ENCODE results near the gene SLX9.

The SLX9 gene

GRCh38 chr21:44930543-44930981 lies 9.3 kb upstream of the SLX9 start:
- no peak for DNase-seq (ENCODE audit: low read depth)

DNA sequence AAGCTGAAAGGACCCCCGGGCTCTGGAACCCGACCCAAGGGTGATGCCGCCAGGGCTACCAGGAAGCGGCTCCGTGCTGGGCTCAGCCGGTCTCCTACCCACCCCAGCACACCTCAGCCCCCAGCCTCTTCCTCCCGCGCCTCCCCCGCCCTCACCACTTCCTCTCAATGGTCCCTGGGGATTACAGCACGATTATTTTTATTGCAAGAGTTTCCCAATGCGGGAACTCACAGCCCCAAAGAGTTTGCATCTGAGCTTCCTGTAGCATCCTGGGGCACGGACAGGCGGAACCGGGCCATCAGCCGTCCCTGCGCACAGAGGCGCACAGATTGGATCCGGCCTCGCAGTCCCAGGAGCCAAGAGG lies 8.7 kb upstream of the SLX9 start:
- DNase-seq (ENCODE audit: low read depth), result no peak

GRCh38 chr21:44931501-44932407 lies 8.1 kb upstream of the SLX9 start:
- no peak for DNase-seq (ENCODE audit: low read depth)

DNA sequence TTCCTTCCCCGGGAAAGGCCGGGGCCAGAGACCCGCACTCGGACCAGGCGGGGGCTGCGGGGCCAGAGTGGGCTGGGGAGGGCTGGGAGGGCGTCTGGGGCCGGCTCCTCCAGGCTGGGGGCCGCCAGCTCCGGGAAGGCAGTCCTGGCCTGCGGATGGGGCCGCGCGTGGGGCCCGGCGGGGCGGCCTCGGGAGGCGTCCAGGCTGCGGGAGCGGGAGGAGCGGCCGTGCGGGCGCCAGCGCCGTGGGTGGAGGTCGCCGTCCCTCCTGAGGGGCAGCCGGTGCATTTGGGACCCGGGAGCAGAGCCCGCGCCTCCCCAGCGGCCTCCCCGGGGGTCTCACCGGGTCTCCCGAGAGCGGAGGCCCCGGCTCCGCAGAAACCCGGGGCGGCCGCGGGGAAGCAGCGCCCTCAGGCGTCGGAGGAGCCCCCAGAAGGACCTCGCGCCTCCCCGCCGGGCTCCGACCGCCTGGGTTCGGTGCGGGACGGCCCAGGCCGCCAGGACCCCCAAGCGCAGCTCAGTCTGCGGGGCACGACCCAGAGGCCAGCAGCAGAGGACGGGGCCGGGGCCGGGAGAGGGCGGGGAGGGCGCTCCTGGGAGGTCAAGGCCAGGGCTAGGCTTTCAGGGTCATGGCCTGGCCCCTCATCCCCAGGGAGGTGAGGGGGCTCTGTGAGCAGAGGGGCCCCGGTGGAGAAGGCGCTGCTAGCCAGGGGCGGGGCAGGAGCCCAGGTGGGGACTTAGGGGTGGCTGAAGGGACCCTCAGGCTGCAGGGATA lies 7.2 kb upstream of the SLX9 start:
- DNase-seq (ENCODE audit: low read depth), result no peak

DNA sequence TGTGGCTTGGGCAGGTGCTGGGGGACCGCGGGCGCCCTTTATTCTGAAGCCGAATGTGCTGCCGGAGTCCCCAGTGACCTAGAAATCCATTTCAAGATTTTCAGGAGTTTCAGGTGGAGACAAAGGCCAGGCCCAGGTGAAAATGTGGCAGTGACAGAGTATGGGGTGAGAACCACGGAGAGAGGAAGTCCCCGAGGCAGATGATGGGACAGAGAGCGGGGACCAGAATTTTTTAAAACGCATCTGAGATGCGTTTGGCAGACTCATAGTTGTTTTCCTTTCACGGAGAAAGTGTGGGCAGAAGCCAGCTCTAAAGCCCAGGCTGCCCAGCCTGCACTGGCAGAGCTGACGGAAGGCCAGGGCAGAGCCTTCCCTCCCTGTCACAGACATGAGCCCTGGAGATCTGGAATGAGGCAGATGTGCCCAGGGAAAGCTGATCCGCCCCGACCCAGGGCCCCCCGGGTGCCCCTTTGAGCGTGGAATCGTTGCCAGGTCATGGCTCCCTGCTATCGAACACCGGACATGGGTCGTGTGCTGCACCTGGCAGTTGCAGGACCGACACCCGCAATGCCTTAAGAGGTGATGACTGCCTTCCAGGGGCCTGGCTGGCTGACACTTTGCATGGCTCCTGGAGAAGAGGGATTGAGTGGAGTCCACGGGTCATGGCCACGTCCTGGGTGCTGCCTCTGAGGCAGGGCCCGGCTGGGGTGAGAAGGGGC lies 6.5 kb upstream of the SLX9 start:
- DNase-seq (ENCODE audit: low read depth), result no peak

GRCh38 chr21:44933918-44934260 lies 5.9 kb upstream of the SLX9 start:
- DNase-seq (ENCODE audit: low read depth), result no peak

DNA sequence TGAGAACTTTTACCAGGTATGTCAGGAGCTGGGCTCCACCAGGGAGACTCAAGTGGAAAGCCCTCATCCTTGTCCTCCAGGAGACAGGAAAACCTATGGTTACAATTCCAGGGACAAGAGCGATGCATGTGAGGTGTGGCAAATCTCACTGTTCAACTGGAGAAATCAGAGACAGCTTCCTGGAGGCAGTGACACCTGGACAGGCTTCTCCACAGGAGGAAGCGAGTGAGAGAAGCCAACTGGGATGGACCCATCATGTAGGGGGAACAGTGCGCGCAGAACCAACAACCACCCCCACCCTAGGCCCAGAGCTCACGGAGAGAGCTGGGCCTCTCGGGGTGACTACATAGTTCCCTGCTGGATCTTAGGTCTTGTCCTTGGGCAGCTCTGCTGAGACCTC lies 5.6 kb upstream of the SLX9 start:
- DNase-seq (ENCODE audit: low read depth), result no peak

GRCh38 chr21:44934797-44935532 lies 4.9 kb upstream of the SLX9 start:
- no peak for DNase-seq (ENCODE audit: low read depth)

DNA sequence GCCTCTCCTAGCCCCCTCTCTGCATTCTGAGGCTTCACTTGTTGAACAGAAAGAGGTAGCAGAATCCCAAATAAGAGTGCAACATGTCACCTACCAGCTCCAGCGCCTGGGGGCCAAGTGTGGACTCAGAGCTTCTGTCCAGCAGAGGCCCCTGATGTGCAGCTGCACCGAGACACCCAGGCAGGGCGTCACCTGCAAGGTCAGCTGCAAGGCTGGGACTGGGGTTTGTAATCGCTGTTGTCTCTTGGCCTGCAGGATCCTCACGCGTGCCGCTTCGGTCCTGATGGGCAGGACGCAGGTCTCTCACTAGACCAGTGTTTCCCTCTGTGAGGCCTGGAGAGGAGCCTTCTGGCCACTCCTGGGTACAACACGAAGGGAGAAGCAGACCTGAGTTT lies 4.3 kb upstream of the SLX9 start:
- no peak for DNase-seq (ENCODE audit: low read depth)

DNA sequence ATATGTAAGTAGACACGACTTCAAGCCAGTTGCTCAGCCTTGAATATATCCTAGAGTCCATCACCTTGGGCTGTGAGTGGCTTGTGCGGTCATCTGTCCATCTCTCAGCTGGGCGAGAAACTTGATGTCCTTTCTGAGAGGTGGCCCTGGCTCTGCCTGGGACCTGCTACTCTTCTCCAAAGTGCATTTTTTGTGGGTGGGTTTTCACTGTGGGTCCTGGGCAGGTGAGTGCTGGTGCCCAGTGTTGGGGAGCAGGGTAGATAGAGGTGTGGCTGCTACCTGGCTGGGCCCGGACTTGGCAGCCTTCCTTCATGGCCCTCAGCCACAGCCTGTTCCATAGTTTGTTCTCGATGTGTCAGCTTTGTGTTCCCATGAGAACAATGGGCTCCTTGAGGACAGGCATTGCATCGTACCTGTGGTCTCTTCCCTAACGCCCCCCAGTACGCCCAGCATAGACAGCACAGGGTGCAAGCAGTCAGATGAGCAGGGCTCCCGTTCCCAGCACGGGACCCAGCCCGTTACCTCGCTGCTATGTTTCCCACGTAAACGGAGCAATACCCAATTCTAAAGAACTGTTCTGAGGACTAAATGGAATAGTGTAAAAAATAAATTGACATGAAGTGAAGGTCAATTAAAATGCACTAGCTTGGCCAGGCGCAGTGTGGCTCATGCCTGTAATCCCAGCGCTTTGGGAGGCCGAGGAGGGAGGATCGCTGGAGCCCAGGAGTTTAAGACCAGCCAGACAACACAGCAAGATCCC lies 877 bp upstream of the SLX9 start:
- DNase-seq (ENCODE audit: low read depth), result no peak

GRCh38 chr21:44940116-44940631 lies 345 bp downstream of the SLX9 start:
- no peak for DNase-seq (ENCODE audit: low read depth)

DNA sequence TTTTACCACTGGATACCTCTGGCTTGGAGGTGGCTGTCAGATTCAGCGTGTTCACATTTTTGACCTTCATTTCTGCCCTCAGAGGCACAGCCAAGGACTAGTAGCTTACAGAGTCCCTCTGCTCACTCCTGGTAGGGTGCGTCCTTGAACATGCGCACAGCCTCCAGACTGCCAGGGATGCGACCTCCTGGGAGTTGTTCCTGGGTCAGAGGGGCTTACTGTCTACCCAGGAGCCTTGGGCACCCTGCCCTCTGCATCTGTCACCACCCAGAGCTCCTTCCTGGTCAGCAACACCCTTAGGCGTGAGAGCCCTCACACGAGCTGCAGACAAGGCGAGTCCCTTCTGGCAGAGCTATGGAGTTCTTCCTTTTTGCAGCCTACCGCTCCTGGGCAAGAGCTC lies 1.7 kb downstream of the SLX9 start:
- no peak for DNase-seq (ENCODE audit: low read depth)

DNA sequence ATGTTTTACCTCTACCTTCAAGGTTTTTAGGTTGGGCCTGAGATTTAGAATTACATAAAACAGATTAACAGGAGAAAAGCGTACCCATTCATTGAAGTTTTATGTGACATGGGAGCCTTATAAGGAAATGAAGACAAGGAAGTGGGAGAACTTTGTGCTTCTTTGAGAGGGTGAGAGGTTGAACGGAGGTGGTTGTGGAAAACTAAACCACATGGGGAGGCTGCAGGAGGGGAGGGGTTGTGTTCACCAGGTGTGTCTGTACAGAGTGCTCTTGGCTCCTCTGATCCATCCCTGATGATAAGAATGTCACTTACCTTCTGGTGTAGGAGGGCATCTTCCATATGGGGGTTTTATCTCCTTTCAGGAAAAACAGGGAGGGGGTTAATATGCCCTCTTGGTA lies 2.7 kb downstream of the SLX9 start:
- DNase-seq (ENCODE audit: low read depth), result no peak

DNA sequence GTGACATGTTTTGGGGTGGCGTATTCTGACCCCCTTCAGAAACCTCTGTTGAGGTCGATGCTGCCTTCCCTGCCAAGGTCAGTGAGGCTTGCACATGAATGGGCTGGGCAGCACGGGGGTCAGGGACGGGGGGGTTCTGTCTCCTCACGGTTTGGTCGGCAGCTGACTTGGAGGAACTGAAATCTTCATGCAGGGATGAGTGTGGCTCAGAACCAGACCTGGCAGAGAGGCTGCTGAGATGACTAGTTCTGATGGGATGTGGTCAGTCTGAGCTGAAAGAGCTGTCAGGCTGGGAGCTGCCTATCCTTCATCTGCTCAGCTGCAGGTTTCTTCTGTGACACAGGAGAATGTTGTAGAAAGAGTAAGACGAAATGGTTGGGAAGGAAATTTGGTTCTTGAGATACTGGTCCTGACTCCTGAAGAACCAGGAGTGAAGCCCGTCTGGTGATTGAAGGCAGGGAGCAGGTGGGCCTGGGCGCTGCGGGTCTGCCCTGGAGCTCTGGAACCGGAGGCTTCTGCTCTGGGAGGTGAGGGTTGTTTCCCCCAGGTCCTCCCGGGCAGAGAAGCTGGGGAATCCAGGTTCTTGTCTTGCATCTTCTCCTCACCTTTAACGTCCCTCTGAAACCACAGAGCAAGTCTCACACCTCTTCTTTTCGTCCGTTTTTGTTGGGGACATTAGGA lies 3.3 kb downstream of the SLX9 start:
- no peak for DNase-seq (ENCODE audit: low read depth)

DNA sequence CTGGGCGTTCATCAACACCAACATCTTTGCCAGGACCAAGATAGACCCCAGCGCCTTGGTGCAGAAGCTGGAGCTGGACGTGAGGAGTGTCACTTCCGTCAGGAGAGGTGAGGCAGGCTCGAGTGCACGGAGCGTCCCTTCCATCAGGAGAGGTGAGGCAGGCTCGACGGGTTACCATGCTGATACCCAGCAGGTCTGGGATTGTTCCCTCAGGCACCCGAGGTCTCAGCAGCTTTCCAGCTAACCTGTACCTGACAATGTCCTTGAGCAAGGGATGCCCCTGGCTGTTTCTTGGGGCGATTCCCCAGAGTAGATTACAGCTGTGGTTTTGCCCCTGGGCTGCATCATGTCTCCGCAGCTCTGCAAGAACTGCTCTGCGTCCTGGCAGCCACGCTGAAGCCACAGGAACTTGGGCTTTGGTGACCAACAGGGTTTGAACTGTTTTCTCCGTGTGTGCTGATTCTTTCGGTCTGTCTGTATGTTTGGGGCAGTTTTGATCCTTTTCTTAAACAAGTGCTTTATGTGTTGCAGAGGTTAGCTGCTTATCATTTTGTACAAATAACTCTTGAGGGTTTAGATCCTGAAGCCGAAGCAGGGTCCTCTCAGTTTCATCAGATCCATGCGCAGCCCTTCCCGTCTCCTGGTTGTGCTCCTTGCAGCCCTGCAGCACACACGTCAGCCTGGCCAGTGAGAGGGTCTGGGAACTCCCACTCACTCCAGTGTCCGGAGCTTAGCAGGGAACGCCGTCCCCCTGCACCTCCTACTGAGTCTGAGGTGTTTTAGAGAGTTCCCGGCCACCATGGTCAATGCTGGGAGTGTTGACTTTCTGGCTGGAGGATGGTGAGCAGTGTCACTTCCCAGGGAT lies 4.1 kb downstream of the SLX9 start:
- no peak for DNase-seq (ENCODE audit: low read depth)

- no peak for DNase-seq (ENCODE audit: low read depth)
Observed at GRCh38 chr21:44944596-44944995, 4.8 kb downstream of the SLX9 start.

GRCh38 chr21:44946254-44947041 lies 6.6 kb downstream of the SLX9 start:
- DNase-seq (ENCODE audit: low read depth), result no peak

DNA sequence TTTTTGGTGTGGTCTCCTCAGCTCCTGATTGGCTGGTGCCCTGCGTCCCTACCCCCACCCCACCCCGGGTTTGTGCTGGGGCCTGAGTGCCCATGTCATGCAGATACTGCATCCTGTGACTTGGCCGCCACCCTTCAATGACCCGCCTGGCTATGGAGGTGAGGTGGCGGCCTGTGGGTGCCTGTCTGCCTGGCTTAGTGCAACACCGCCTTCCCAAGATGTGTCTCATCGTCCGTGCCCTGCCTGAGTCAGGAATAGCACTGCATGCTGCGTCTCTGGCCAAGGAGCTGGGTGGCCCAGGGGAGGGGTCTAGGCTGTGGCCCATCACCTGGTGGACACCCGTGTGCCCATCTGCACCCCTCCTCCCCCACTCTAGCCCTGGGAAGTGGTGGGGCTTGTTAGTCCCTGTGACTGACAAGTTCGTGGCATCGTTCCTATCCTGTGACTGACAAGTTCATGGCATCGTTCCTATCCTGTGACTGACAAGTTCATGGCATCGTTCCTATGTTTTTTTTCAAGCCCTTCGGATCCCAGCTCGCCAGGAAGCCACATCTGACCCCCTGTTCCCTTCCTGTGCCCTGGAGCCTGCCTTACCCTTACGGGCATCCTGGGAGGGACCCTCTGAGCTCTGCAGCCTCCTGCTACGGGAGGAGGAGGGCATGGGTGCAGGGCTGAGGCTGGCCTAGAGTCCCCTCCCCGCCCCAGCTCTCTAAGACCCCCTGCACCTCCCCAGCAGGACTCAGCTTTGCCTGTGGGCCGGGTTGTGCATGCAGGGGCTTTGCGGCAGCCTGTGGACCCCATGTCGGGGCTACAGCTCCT lies 7.5 kb downstream of the SLX9 start:
- DNase-seq (ENCODE audit: low read depth), result no peak

Measured in stimulated activated CD8-positive, alpha-beta memory T cell treated with anti-CD3 and anti-CD28 coated beads, Interleukin-15, amount 100 ng/mL, for 1 hour (primary cell).